Ovary (tissue), 9 donors: ENCODE measurements around the gene AFF3. TPM values are rescaled to one million over a fixed set of nuclear protein-coding genes. Genes with fewer than 3 reads are reported as not detected.

Source experiments
- DNase-seq, 5 donors: peaks; one replicate each; pipeline ENCODE4 v3.0.0-alpha.2; 2019 to 2020
- H3K27ac ChIP-seq, 2 donors: fragments of 200-600 bp; one replicate each; pipeline versions ENCODE4 v1.5.1 to v1.8.0; 2019 to 2022
- H3K27me3 ChIP-seq: fragments of 200-600 bp; one replicate; pipeline ENCODE4 v1.8.0; 2022
- H3K36me3 ChIP-seq: fragments of 200-600 bp; sonication (generic); one replicate; pipeline ENCODE4 v1.5.1; 2019
- H3K4me1 ChIP-seq: one replicate; pipeline ENCODE4 v1.8.1; 2013; ENCODE audit warnings: mild to moderate bottlenecking, moderate library complexity; ENCODE audit not compliant: insufficient read depth
- H3K4me3 ChIP-seq: fragments of 200-600 bp; sonication (generic); one replicate; pipeline ENCODE4 v1.5.1; 2017
- H3K9me3 ChIP-seq, 2 donors: fragments of 200-600 bp in 1 of 2; sonication (generic) in 1 of 2; one replicate each; pipeline versions ENCODE4 v1.5.1 to v1.8.1; 2013 to 2019; ENCODE audit warnings: mild to moderate bottlenecking in 1 of 2, moderate library complexity in 1 of 2
- CTCF ChIP-seq, 3 donors: fragments of 450-650 bp in 2 of 3; fragments of 200-600 bp in 1 of 3; IDR thresholded peaks; one replicate each; pipeline versions ENCODE4 v1.5.1 to v1.8.0; 2016 to 2022; ENCODE audit warnings: antibody characterized with exemption in 3 of 3, mild to moderate bottlenecking in 1 of 3
- EP300 ChIP-seq: sonication (generic); formaldehyde crosslinking; IDR thresholded peaks from one replicate; pipeline ENCODE4 v1.6.1; 2017; ENCODE audit warnings: antibody characterized with exemption
- POLR2A ChIP-seq: fragments of 450-650 bp; IDR thresholded peaks from one replicate; pipeline ENCODE4 v1.6.1; 2017; ENCODE audit warnings: antibody characterized with exemption, mild to moderate bottlenecking, moderate library complexity
- WGBS, 3 donors: extraction: QIAGEN DNeasy Blood & Tissue Kit in 1 of 3; methylation state at CpG; one replicate each; pipeline versions ENCODE4 v1.1.5 to v1.1.7; 2013 to 2017; 5-methylcytosine and 5-hydroxymethylcytosine counted together
- intact Hi-C, 4 donors: fragments of 100-400 bp; cut with DNase I; formaldehyde crosslinking; loops; one replicate each; pipeline versions ENCODE4 v1.11.0 to v1.15.1; 2022 to 2023
- polyA plus RNA-seq, 2 donors: library from polyadenylated mRNA; stranded (reverse); fragments of 200-250 nt in 1 of 2; fragments of 350-450 nt in 1 of 2; fragmentation: Illumina TruSeq in 1 of 2; extraction: RNeasy Lipid Tissue Mini Kit (QIAGEN cat#74804) in 1 of 2; gene quantifications; one replicate each; pipeline ENCODE4 v1.2.3, GENCODE V29; 2013 to 2014
- total RNA-seq, 7 donors: library from RNA; depleted of rRNA in 2 of 7; stranded (reverse); fragments of >200 nt in 2 of 7; fragmentation: NEBNext Ultra II Directional in 3 of 7; extraction: Animal tissue kit (Norgen Biotek cat#: 25700) in 3 of 7; gene quantifications; one replicate each; pipeline versions ENCODE4 v1.1.0 to v1.2.4, GENCODE V29; 2016 to 2023
- donor health status: DM: no; HTN: no; CAD: no; lungs with moderate emphysema.
- donor health status: DM: no; HTN: no; CAD: no.
- donor health status: Bipolar disorder and iron deficiency.
- donor health status: DM: yes; HTN: yes; CAD: no.
- donor health status: DM: no; HTN: no; CAD: no.
- donor health status: DM: yes; HTN: yes; CAD: no.

AFF3 gene
- total and polyA plus RNA-seq, 9 donors = 5.9 to 40.8 (median 25.7) TPM

DNA sequence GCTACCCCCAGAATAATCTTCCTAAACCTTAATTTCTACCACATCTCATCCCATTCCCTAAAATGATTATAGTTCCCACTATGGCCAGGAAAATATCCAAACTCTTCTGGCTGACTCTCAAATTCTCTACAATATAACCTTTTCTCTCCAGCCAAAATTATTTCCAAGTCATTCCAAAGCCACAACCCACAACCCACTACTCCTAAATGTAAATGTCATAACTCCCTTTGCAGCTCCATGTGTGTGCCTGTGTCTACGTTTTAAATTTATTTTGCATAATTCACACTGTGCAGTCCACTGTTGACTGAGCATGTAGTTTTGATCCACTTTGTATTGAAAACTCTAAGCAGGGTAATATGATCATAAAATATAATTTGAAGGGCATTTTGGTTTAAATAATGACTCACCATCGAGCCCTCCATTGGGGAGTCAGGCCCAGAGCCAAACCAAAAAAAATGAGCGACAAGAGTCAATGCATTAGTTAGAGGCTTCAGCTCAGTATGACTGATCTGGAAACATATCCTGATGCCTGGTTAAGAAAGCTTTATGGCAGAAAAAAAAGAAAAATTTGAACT, 171.0 kb downstream of the AFF3 start:
- Histone ChIP-seq H3K4me1 (peaks cover 1% of the 10 kb centered on the region), H3K27me3 (no peaks in the 10 kb centered on the region), H3K9me3 (no peaks in the 10 kb centered on the region), H3K4me3 (no peak overlapping the region), H3K36me3 (no peaks in the 10 kb centered on the region), H3K27ac (no peak overlapping the region)
- DNase-seq = no peak
- intact Hi-C loops = no loop called here
- no peak for TF ChIP-seq POLR2A
- no peak for TF ChIP-seq CTCF (IDR thresholded peaks at IDR 0.05)
- TF ChIP-seq EP300 = no peak
- 41 to 57% (median 51%) methylated on average over 3 of the region's 3 CpGs for WGBS, 3 donors

- Histone ChIP-seq H3K9me3 (no peaks in the 10 kb centered on the region), H3K4me3 (no peak overlapping the region), H3K36me3 (no peaks in the 10 kb centered on the region), H3K27me3 (no peaks in the 10 kb centered on the region), H3K27ac (no peak overlapping the region), H3K4me1 (peaks cover 1% of the 10 kb centered on the region)
- intact Hi-C loops = no loop called here
- DNase-seq = no peak
- TF ChIP-seq CTCF (IDR thresholded peaks at IDR 0.05) = no peak
- TF ChIP-seq POLR2A = no peak
- no peak for TF ChIP-seq EP300
- 60 to 66% (median 62%) methylated on average over 12 of the region's 12 CpGs for WGBS, 3 donors
These were observed 172.0 kb downstream of the AFF3 start for GRCh38 chr2:99970292-99970868.

DNA sequence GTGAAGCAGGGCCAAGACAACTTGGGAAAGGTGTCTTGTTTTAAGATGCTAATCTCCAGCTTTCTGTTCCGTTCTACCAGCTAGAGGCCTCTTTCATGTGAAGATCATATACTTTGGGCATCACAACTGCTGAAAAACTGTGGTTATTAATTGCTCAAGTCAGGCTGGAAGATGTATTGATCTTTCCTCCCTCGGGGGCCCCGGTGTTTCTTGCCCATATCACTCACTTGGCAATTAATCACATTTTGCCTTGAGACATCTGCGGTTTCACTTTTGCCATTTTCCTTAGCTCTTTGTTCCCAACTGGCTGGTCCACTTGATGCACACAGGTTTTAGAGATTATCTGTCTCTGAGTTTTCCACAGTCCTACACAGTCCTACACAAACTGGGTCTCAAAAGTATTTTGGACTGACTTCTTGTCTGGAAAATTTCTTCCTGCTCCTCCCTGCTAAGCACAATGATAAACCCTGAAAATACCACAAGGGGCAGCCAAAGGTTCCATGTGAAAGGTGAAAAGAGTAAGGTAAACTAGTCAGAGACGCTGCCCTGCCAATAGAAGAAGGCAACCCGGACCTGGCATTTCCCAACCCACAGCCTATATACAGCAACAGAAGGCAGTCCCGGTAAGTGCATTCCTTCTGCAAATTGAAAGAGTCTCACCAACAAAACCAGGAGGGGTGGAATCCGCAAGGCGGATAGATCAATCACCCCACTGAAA, 181.0 kb downstream of the AFF3 start:
- Histone ChIP-seq H3K9me3 (no peaks in the 10 kb centered on the region), H3K27me3 (no peaks in the 10 kb centered on the region), H3K4me3 (no peak overlapping the region), H3K36me3 (no peaks in the 10 kb centered on the region), H3K4me1 (peaks cover 11% of the 10 kb centered on the region), H3K27ac (no peak overlapping the region)
- TF ChIP-seq EP300 = no peak
- no peak for TF ChIP-seq POLR2A
- 76 to 79% (median 77%) methylated on average over 9 of the region's 9 CpGs for WGBS, 3 donors
- no peak for DNase-seq
- intact Hi-C loops = no loop called here

- Histone ChIP-seq H3K9me3 (no peaks in the 10 kb centered on the region), H3K4me3 (no peak overlapping the region), H3K36me3 (no peaks in the 10 kb centered on the region), H3K4me1 (peaks cover 11% of the 10 kb centered on the region), H3K27me3 (no peaks in the 10 kb centered on the region), H3K27ac (no peak overlapping the region)
- 47 to 62% (median 58%) methylated on average over 3 of the region's 3 CpGs for WGBS, 3 donors
- intact Hi-C loops = no loop called here
- TF ChIP-seq POLR2A (no peak), CTCF (IDR thresholded peaks at IDR 0.05) (no peak), EP300 (no peak)
- DNase-seq = peak in 4 of 5 donors; percentile 13 to 41 (median 21)
These were observed 181.6 kb downstream of the AFF3 start for GRCh38 chr2:99960790-99961189.

DNA sequence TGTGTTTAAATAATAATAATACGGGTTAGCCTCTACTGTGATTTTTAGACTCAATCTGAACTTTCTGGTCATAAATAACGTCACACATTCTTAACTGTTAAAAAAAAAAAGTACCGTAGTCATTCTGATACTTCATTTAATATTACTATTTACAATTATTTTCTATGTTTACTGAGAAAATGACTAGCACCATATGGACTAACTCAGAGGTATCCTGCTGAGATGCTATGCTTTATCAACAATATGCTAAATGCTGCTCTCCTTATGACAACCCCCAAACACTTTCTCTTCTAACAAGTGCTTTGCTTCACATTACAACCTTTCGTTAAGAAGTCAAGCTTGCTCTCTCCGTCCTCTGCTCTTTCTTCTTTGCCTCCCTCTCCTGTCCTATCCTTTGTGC, 182.1 kb downstream of the AFF3 start:
- Histone ChIP-seq H3K27ac (no peak overlapping the region), H3K36me3 (no peaks in the 10 kb centered on the region), H3K4me3 (no peak overlapping the region), H3K9me3 (no peaks in the 10 kb centered on the region), H3K4me1 (peaks cover 11% of the 10 kb centered on the region), H3K27me3 (no peaks in the 10 kb centered on the region)
- DNase-seq = no peak
- intact Hi-C loops = no loop called here
- WGBS, 3 donors = 46 to 62% (median 56%) methylated on average over 5 of the region's 5 CpGs
- no peak for TF ChIP-seq CTCF (IDR thresholded peaks at IDR 0.05)
- no peak for TF ChIP-seq EP300
- TF ChIP-seq POLR2A = no peak
